HL-60 (cell line): ENCODE results near the gene PKD1L1.
"Not testable (repeated sequence)": the region's sequence is repeated elsewhere in the genome, so short reads cannot be mapped to it uniquely, and the experiment has no call there.

Source experiments
- TF ChIP-seq, protein P1 (sequence below): IDR thresholded peaks from one replicate; pipeline ENCODE4 v1.5.1; 2011; ENCODE audit warnings: low read length, control low read depth, inconsistent platforms; ENCODE audit not compliant: insufficient read depth
- TF ChIP-seq, protein P2 (sequence below): IDR thresholded peaks from 2 replicates; pipeline ENCODE4 v1.6.1; 2012; ENCODE audit warnings: low read depth; ENCODE audit not compliant: insufficient replicate concordance

DNA sequence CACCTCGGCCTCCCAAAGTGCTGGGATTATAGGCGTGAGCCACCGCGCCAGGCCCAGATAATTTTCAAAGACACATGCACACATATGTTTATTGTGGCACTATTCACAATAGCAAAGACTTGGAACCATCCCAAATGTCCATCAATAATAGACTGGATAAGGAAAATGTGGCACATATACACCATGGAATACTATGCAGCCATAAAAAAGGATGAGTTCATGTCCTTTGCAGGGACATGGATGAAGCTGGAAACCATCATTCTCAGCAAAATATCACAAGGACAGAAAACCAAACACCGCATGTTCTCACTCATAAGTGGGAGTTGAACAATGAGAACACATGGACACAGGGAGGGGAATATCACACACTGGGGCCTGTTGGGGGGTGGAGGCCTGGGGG lies 32.4 kb upstream of the PKD1L1 start:
- TF ChIP-seq, protein P1, sequence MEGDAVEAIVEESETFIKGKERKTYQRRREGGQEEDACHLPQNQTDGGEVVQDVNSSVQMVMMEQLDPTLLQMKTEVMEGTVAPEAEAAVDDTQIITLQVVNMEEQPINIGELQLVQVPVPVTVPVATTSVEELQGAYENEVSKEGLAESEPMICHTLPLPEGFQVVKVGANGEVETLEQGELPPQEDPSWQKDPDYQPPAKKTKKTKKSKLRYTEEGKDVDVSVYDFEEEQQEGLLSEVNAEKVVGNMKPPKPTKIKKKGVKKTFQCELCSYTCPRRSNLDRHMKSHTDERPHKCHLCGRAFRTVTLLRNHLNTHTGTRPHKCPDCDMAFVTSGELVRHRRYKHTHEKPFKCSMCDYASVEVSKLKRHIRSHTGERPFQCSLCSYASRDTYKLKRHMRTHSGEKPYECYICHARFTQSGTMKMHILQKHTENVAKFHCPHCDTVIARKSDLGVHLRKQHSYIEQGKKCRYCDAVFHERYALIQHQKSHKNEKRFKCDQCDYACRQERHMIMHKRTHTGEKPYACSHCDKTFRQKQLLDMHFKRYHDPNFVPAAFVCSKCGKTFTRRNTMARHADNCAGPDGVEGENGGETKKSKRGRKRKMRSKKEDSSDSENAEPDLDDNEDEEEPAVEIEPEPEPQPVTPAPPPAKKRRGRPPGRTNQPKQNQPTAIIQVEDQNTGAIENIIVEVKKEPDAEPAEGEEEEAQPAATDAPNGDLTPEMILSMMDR = not testable (repeated sequence)
- TF ChIP-seq, protein P2, sequence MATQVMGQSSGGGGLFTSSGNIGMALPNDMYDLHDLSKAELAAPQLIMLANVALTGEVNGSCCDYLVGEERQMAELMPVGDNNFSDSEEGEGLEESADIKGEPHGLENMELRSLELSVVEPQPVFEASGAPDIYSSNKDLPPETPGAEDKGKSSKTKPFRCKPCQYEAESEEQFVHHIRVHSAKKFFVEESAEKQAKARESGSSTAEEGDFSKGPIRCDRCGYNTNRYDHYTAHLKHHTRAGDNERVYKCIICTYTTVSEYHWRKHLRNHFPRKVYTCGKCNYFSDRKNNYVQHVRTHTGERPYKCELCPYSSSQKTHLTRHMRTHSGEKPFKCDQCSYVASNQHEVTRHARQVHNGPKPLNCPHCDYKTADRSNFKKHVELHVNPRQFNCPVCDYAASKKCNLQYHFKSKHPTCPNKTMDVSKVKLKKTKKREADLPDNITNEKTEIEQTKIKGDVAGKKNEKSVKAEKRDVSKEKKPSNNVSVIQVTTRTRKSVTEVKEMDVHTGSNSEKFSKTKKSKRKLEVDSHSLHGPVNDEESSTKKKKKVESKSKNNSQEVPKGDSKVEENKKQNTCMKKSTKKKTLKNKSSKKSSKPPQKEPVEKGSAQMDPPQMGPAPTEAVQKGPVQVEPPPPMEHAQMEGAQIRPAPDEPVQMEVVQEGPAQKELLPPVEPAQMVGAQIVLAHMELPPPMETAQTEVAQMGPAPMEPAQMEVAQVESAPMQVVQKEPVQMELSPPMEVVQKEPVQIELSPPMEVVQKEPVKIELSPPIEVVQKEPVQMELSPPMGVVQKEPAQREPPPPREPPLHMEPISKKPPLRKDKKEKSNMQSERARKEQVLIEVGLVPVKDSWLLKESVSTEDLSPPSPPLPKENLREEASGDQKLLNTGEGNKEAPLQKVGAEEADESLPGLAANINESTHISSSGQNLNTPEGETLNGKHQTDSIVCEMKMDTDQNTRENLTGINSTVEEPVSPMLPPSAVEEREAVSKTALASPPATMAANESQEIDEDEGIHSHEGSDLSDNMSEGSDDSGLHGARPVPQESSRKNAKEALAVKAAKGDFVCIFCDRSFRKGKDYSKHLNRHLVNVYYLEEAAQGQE = not testable (repeated sequence)
